ENCODE results near the gene EDC3. TPM values are rescaled to one million over a fixed set of nuclear protein-coding genes. Genes with fewer than 3 reads are reported as not detected.

The EDC3 gene
- total and polyA plus RNA-seq, 2 of the 4 experiments (the other 2 are of a cell fraction) = 16.8 to 38.0 TPM

- ChIA-PET CTCF (no interaction called here), POLR2A (ENCODE audit: unreplicated experiment) (no interaction called here)
- H3K27ac ChIP-seq (ENCODE audit: insufficient read depth, low read length) = no peak overlapping the region
- peaks cover 75% of the 10 kb centered on the region for H3K27me3 ChIP-seq (ENCODE audit: control insufficient read depth, insufficient read depth, low read length)
- intact Hi-C loops (cut with micrococcal nuclease) = no loop called here
- ATAC-seq (ENCODE audit: low read depth) (no peak), DNase-seq (no peak)
- dilution Hi-C loops (cut with HindIII; ENCODE audit: low sequenced_read_pairs, unreplicated experiment) = no loop called here
- H3K18ac ChIP-seq (ENCODE audit: low read depth, low read length) = no peak overlapping the region
- H3K4ac ChIP-seq (ENCODE audit: low read depth, low read length) = no peak overlapping the region
- in situ Hi-C loops (cut with MboI; ENCODE audit: low sequenced_read_pairs) = no loop called here
- no peaks in the 10 kb centered on the region for H3K9me3 ChIP-seq (ENCODE audit: control insufficient read depth, insufficient read depth, low read length)
- no peak overlapping the region for H2AK9ac ChIP-seq (replicated peaks; ENCODE audit: low read depth, low read length, poor library complexity)
- H3K9ac ChIP-seq (ENCODE audit: low read depth, low read length) = no peak overlapping the region
- H3K14ac ChIP-seq (replicated peaks; ENCODE audit: low read depth, low read length) = no peak overlapping the region
- no peak overlapping the region for H4K8ac ChIP-seq (ENCODE audit: low read depth in 2 of 2, low read length in 2 of 2)
- peaks cover 5% of the 10 kb centered on the region for H3K9me1 ChIP-seq (ENCODE audit: insufficient read depth, low read length)
- H4K91ac ChIP-seq (ENCODE audit: insufficient read depth, low read depth, low read length) = no peak overlapping the region
- no TSS peak for BruUV-seq (replicated peaks)
- no peak overlapping the region for H2BK20ac ChIP-seq (ENCODE audit: low read depth, low read length)
- TF ChIP-seq FOS (IDR thresholded peaks at IDR 0.05; ENCODE audit: low read depth, low read length) = no peak
- no peak for TF ChIP-seq SMC3 (IDR thresholded peaks at IDR 0.05; ENCODE audit: low read depth, low read length)
- H3K79me1 ChIP-seq (ENCODE audit: low read depth in 1 of 2, low read length in 2 of 2) = no peaks in the 10 kb centered on the region
- no peaks in the 10 kb centered on the region for H3K4me1 ChIP-seq (ENCODE audit: control insufficient read depth, insufficient read depth, low read length)
- no peak overlapping the region for H3K56ac ChIP-seq (ENCODE audit: extremely low read depth, insufficient read depth, low read length)
- H4K20me1 ChIP-seq (ENCODE audit: insufficient read depth, low read length) = no peaks in the 10 kb centered on the region; the same call in 1 of the 2 replicates
- H3K4me3 ChIP-seq (ENCODE audit: insufficient read depth, low read depth, low read length) = no peak overlapping the region
- no peak overlapping the region for H3K4me2 ChIP-seq (ENCODE audit: low read depth, low read length)
- H2BK120ac ChIP-seq (ENCODE audit: low read depth, low read length) = no peak overlapping the region
- H3K23ac ChIP-seq (ENCODE audit: low read depth, low read length) = no peak overlapping the region
- no peaks in the 10 kb centered on the region for H3K36me3 ChIP-seq (ENCODE audit: control insufficient read depth, insufficient read depth, low read length)
- H2AFZ ChIP-seq (replicated peaks; ENCODE audit: low read length, poor library complexity) = no peak overlapping the region
- H4K5ac ChIP-seq (ENCODE audit: low read depth, low read length) = no peak overlapping the region
- 74% methylated on average over 8 of the region's 13 CpGs; no CpG with 5 or more reads in 1 of the 2 experiments for WGBS, 2 experiments (ENCODE audit: extremely low coverage in 2 of 2, insufficient read length in 1 of 2)
- no peak overlapping the region for H2AK5ac ChIP-seq (ENCODE audit: low read depth, low read length)
- no peak overlapping the region for H2BK5ac ChIP-seq (ENCODE audit: low read depth, low read length, poor library complexity, severe bottlenecking)
- H2BK15ac ChIP-seq (ENCODE audit: low read depth, low read length) = no peak overlapping the region
These were observed 26.8 kb upstream of the EDC3 start for GRCh38 chr15:74722591-74722990.

All from IMR-90 (cell line).